ENCODE data around the gene EFNA3. TPM values are rescaled to one million over a fixed set of nuclear protein-coding genes. Genes with fewer than 3 reads are reported as not detected.

Gene EFNA3
- total RNA-seq, 1 experiment from 2014 or later: 5.1 TPM

DNA sequence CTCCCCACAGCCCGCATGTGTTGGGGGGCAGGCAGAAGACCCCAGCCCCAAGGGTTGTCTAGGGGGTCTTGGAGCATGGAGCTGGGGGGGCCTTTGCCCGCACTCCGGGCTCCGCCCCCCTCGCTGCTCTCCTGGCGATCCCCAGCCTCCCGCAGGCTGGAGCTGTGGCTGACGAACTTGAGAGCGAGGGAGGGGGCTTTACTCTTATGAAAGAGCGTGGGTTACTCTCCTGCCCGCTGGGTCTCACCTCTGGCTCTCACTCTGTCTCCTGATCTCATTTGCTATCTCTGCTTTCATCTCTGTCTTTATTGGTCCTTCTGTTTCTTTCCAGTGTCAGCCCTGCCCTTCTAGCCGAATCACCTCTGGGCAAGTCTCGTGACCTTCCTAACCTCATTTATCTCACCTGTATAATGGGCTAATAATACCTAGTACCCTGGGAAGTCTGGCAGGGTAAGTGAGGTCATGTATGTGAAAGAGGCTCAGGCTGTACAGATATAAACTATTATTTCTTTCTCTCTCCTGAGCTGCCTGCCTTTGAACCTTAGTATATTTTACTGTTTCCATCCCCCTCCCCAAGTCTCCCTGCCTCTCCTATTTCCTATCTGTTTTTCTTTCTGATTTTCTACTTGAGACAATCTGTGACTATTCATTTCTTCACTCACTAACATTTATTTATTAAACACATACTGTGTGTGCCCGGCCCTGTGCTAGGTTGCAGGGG, 14.4 kb upstream of the EFNA3 start:
- DNase-seq (ENCODE audit: low spot score): no peak
- in situ Hi-C loops (cut with HindIII; ENCODE audit: low sequenced_read_pairs): no loop called here

DNA sequence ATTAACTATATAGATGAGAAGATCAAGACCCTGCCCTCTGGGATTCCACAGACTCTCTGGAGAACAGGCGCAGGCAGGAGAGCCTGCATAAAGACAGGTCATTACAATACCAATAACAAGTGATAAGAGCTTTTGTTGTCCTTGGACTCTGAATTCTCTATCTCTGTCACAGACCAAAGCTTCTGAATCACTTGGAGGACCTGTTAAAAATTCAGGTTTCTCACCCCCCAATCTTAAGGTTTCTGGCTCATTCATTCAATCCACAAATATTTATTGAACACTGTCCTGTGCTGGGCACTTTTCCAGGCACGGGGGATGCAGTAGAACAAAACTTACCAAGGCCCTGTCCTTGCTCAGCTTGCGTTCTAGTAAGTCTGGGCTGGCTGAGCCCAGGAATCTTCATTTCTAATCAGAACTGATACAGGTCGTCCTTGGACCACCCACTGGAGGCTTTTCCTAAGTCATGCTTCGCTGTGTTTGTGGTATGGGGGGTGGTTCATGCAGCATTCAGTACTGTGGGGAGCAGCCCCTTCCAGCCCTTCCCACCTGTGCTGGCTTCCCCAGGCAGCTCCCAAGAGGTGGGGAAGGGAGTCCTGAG, 13.7 kb upstream of the EFNA3 start:
- in situ Hi-C loops (cut with HindIII; ENCODE audit: low sequenced_read_pairs): no loop called here
- DNase-seq (ENCODE audit: low spot score): no peak

DNA sequence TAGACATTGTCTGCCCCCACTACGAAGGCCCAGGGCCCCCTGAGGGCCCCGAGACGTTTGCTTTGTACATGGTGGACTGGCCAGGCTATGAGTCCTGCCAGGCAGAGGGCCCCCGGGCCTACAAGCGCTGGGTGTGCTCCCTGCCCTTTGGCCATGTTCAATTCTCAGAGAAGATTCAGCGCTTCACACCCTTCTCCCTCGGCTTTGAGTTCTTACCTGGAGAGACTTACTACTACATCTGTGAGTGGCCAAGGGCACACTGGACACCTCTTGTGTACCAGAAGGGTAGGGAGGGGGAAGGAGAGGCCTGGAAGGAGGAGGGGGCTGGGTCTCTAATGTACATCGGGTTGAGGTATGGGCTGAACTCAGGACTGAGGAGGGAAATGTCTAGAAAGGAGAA, 11.9 kb upstream of the EFNA3 start:
- in situ Hi-C loops (cut with HindIII; ENCODE audit: low sequenced_read_pairs): no loop called here
- DNase-seq (ENCODE audit: low spot score): no peak

DNA sequence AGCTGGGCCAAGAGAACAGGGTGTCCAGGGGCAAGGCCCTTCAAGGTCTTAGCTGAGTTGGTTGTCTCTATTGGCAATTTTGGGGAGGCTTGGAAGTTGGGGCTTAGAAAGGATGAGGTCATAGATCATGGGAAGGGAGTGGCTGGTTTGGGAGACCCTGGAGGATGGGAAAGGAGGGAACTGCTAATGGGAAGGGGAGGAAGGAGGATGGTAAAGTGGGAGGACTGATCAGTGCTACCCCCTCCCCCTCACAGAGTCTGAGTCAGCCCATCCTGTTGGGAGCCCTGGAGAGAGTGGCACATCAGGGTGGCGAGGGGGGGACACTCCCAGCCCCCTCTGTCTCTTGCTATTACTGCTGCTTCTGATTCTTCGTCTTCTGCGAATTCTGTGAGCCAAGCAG, 10.0 kb upstream of the EFNA3 start:
- in situ Hi-C loops (cut with HindIII; ENCODE audit: low sequenced_read_pairs): no loop called here
- no peak for DNase-seq (ENCODE audit: low spot score)

DNA sequence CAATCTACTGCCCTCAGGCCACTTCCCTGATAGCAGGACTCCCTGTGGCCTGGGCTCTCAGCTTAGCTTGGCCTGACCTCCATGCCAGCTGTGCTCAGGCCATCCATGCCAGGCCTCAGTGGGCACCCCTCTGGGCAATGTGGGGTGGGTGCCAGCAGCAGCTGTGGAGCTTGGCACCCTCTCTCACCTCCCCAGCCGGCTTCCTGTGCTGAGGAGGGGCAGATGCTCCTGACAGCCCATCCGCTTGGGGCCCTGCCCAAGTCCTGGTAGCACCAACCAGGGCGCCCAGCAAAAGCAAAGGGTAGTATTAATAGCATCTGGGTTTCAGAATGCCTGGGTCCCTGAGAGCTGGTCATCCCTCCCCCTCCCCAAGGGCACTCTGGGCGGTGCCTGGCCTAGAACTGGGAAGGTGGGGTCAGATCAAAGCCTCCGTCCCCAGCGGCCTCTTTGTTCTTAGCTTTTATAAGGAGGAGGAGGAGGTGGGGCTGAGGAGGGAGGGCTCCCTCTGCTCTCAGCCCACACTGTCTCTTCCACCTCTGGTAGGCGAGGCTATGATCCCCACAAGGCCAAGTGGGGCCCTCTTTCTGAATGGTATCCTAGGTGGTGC, 9.0 kb upstream of the EFNA3 start:
- in situ Hi-C loops (cut with HindIII; ENCODE audit: low sequenced_read_pairs): no loop called here

DNA sequence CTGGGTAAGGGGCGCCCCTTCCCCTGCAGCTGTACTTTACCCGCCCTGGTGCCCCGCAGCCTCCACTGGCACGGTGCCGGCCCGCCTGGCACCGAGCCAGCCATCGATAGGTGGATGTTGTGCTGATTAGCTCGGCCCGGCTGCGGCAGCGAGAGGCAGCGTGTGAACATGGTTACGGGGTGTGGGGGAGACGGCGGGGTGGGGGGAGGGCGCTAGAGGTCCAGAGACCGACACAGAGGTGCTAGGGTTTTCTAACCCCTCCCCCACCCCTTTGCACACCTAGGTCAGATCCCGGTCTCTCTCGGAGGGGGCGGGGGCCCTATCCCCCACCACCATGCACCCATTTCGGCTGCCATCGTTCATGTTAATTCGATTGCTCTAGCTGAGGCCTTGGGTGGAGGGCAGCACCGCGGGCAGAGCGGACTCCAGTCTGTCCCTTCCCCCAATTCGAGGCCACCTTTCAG, 8.4 kb upstream of the EFNA3 start:
- in situ Hi-C loops (cut with HindIII; ENCODE audit: low sequenced_read_pairs): no loop called here
- no peak for DNase-seq (ENCODE audit: low spot score)

More for the DNA sequence above, 9.0 kb upstream of the EFNA3 start:
- DNase-seq (ENCODE audit: low spot score): no peak

DNA sequence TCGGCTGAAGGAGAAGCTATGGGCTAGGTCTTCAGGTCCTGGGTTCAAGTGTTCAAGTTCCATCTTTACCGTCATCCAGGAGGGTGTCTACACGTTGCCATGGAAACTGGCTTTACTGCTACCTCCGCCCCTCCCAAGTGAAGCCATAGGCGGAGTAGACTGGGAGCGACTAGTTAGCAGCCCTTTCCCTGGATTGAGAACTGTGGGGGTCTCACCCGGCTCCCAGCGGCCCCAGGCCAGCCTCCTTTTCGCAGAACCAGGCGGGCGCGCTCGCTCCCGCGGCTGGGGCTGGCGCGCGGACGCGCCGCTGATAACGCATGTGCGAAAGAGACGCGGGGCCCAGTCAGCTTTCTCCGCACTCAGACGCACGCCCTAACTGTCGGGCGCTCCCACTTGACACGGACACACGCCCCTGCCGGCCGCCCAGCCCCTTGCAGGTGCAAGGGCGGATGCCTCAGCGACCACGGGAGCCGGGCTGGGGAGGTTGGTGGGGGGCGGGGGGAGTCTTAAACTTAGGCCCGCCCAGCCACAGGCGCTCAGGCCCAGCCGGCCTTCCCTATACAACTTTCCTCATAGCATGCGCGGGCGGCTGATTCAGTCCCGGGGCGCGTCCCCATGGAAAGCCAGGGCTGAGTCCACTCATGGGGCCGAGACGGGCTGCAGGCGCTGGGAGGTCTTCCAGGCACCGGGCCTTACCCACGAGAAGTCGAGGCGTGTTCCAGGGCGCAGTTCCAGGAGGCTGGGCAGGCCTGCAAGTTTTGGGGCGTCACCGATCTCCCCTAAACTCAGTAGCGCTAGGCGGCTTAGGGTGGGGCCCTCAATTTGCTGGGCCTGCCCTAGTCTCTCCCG, 7.7 kb upstream of the EFNA3 start:
- in situ Hi-C loops (cut with HindIII; ENCODE audit: low sequenced_read_pairs): no loop called here
- peak; percentile 75 for DNase-seq (ENCODE audit: low spot score)

DNA sequence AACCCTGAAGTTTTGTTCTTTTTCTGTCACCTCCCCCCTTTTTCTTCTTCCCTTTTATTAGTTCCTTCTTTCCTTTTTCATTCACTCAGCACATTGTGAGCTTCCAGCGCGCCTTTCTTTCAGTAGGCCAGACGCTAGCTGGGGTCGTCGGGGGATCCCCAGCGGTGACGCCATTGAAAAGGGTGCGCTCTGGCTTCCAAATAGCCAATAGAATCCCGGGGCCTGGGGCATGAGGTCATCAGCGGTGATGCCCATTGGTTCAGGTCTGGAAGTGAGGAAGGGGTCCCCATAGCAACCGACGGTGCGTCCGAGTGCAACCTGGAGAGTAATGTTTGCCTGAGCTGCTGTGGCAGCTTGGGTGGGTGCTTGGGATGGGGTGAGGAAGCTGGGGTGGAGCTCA, 6.9 kb upstream of the EFNA3 start:
- in situ Hi-C loops (cut with HindIII; ENCODE audit: low sequenced_read_pairs): no loop called here
- no peak for DNase-seq (ENCODE audit: low spot score)

DNA sequence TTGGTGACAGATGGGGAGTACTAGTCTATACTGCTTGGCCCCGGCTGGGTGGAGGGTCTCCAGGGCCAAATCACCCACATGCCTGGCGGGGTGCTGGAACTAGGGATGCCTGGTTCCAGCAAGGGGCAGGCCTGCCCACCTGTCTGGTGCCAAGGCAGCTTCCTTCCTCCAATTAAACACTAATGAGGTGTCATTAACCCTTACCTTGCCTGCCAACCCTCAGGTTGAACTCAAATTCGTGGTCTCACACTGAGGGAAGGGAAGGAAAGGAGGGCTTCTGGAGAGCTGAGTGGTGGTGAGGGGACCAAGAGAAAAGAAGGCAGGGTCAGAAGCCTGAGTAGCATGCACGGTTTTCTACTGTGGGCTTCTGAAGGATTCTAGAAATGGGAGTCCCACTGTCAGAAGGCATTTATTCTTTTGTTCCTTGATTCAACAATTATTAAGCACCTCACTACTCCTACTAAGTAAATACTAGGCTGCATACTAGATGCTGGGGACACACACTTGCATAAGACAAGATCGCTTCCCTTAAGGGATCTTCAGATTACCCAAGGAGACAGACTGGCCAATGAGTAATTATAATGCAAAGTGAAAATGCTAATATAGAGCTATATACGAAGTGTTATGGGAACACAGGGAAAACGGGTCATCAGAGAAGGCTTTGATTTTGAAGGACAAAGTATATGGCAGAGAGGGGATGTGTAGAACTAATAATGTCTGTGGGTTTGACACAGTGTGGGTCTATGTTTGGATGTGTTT, 5.9 kb upstream of the EFNA3 start:
- no peak for DNase-seq (ENCODE audit: low spot score)
- in situ Hi-C loops (cut with HindIII; ENCODE audit: low sequenced_read_pairs): no loop called here

DNA sequence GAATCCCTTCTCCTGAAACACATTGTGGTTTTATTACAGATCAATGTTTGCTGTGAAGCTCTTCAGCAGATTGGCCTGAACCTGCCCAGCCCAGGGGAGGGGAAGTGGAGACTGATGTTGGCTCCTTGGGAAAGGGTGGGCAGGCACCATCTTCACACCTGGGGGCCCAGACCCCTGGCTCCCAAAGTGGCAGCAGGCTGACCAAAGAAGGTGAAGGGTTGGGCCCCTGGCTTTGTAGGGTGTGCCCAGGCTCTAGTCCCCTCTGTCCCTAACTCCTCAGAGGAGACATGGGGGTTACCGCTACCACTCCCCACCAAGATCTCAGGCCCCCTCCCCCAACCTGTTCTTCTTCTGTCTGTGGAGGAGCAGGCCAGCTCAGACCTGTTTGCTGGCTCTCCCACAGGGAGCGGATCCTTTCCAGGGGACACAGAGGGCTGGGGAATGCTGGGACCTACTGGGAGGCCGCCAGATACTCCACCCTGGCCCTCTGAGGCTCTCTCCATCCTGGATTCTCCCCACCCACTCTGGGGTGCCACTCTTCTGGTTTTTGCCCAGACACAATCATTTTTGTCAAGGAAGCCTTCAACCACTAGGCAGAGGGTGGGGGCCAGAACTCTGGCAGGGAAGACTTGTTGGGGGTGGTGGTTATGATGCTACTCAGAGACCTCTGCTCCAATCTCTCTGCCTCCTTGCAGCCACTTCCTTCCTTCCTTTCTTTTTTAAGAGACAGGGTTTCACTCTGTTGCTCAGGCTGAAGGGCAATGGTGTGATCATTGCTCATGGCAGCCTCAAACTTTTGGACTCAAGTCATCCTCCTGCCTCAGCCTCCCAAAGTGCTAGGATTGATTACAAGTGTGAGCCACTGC, 5.0 kb upstream of the EFNA3 start:
- DNase-seq (ENCODE audit: low spot score): no peak
- in situ Hi-C loops (cut with HindIII; ENCODE audit: low sequenced_read_pairs): no loop called here

DNA sequence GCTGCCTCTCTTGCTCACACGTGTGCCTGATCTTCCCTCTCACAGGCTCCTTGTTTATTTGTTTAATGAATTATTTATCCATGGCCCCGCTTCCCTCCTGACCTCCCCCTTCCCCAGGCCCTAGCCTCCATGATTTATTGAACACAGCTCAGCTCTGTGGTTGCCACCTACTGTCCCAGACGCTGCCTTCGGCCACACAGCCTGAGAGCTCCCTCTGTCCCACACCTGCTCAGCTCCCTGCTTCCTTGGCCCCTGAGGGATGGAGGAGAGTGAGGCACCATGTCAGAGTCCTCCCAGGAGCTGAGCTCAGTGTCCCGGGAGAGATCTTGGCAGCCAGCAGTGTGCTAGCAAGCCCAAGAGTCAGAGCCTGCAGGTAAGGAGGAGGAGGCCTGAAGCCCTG, 3.1 kb upstream of the EFNA3 start:
- no peak for DNase-seq (ENCODE audit: low spot score)
- in situ Hi-C loops (cut with HindIII; ENCODE audit: low sequenced_read_pairs): no loop called here

DNA sequence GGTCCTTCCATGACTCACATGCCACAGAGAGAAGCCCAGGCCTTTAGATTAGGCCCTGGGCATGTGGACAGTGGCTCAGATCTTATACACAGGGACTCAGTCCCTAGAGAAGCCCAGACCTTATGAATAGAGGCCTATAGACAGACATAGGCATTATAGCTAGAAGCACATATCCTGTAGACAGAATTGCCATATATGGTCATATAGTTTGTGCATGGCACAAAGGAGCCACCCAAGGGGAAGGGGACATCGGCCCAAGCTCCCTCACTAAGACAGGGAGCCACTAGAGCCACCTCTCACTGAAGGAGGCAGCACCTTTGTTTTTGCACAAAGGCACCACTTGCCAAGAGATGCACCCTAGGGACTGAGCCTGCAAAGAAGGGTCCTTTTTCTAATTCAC, 2.3 kb upstream of the EFNA3 start:
- in situ Hi-C loops (cut with HindIII; ENCODE audit: low sequenced_read_pairs): no loop called here
- DNase-seq (ENCODE audit: low spot score): no peak

DNA sequence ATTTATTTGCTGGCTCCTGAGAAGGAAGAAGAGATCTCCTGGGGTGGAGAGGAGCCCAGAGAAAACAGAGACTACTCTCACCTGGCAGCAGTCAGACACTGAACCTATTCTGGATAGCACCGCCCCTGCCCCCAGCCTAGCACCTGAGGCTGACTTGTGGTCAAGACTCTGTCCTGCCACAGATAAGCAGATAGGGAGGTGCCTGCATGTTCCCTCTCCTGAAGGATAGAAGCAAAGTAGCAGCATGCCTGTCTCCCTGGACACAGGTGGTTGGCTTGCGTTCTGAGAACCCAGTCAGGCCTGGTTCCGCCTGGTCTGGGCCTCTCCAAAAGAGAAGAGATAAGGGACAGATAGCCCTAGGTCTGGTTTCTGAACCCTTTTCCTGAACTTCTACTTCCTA, 1.3 kb upstream of the EFNA3 start:
- DNase-seq (ENCODE audit: low spot score): no peak
- in situ Hi-C loops (cut with HindIII; ENCODE audit: low sequenced_read_pairs): no loop called here

DNA sequence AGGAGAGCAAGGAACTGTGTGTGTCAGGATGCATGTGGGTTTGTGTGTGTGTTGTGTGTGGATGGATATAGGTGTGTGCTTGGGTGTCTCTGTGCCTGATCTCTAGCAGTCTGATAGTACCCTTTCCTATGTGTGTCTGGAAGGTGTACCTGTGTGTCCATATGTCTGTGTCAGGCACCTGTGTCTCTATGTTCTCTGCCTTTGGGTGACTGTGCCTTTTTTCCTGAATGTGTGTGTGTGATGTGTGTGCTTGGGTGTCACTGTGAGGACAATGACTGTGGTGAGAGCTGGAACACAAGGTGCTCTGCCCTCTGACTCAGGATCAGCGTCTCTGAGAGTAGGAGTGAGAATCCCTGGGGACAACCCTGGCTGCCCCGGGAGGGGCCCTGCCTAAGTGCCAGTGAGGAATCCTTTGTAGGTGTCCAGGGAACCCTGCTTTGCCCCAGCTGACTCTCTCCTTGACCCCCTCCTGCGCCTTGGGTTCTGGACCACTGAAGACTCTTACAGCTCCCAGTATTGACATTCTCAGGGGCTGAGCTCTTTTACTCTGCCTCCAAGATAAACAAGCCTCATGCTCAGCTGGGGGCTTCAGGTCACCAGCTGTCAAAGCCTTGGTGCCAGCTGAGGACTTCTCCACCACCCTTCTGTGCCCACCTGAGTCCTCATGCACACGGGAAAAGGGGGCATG, 735 bp upstream of the EFNA3 start:
- no peak for DNase-seq (ENCODE audit: low spot score)
- in situ Hi-C loops (cut with HindIII; ENCODE audit: low sequenced_read_pairs): no loop called here

DNA sequence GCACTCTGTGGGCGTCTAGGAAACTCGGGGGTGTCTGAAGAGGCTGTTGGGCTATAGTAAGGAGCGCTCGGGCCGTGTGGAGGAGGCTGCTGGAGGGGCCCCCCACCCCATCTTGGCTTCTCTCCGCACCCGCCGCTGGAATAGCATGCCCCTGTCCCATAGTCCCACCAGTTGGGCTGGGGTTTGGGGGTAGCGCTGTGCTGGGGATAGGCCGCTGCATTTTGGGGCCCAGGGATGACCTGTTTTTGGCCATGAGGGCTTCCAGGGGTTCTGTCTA, 511 bp downstream of the EFNA3 start:
- DNase-seq (ENCODE audit: low spot score): no peak
- in situ Hi-C loops (cut with HindIII; ENCODE audit: low sequenced_read_pairs): no loop called here

DNA sequence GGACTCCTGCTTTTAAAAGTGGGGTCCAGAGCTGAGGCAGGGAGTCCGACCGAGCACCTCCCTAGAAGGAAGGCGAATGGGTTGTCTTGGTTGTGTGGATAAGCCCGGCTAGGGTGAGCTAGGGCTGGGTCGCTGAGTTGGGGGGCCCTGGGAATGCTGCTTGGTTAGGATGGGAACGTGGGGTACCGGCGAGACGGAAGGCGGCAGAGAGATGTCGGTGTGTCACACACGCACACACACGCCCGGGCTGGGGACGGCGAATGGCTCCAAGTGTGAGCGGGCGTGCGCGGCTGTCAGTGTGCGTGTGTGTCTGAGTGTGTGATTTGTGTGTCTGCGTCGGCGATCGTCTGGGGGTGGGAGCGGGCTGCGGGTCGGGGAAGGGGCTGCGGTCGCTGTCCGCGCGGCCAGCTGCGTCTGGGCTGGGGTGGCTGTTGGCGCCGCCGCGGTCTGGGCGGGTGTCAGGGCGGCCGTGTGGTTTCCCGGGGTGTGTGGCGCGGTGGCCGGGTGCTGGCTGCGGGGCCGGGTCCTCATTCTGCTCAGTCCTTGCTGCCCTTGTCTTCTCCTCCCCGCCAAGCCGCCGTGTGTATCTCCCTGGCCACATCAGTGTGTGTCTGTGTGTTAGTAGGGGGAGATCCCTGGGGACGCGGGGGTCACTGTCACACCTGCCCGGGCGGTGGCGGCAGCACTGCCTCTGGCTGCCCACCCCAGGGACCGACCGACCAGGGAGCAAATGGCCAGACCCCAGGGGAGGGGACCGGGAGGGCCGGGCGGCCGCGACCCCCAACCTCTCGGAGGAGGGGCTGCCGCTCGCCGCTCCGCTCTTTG, 1.1 kb downstream of the EFNA3 start:
- in situ Hi-C loops (cut with HindIII; ENCODE audit: low sequenced_read_pairs): no loop called here
- DNase-seq (ENCODE audit: low spot score): no peak

Measured in G401 (cell line).